Measurements from ENCODE around the gene PSMB2. TPM values are rescaled to one million over a fixed set of nuclear protein-coding genes. Genes with fewer than 3 reads are reported as not detected.
"Not testable (repeated sequence)": the region's sequence is repeated elsewhere in the genome, so short reads cannot be mapped to it uniquely, and the experiment has no call there.

Gene PSMB2
- total RNA-seq, 2 experiments from 2014 or later: 97.1 to 125 TPM

DNA sequence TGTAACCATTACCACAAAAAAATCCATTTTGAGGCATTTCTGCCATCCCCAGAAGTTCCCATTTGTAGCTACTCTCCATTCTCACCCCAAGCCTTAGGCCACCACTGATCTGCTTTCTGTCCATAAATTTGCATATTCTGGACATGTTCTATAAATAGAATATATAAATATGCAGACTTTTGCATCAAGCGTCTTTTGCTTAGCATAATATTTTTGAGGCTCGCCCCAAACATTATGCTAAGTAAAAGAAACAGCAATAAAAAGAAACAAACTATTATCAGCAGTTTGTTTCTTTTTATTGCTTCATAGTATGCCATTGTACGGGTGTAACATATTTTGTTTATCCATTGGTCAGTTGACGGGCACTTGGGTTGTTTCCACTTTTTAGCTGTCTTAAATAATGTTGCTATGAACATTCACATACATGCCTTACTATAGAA lies 60.4 kb downstream of the PSMB2 start:
- intact Hi-C loops (cut with DNase I, micrococcal nuclease): no loop called here
- CTCF ChIA-PET: interaction anchor here (0.6 to 1.5 kb wide), 4 partner anchors 9 to 181 kb away, joined by 3 to 4 read pairs (median 3); no protein-coding TSS in a partner anchor
- Mint-ChIP-seq H3K4me3 (no peak overlapping the region), H3K9me3 (ENCODE audit: low read depth) (no peaks in the 10 kb centered on the region), H3K27ac (no peak overlapping the region), H3K4me1 (peaks cover 20% of the 10 kb centered on the region), H3K27me3 (peaks cover 3% of the 10 kb centered on the region), H3K36me3 (ENCODE audit: low read depth) (no peaks in the 10 kb centered on the region)
- no peak for DNase-seq
- no peak for ATAC-seq
- POLR2A ChIA-PET: interaction anchor here (0.6 kb wide), 1 partner anchor 302 kb away, joined by 4 read pairs; the partner anchor contains the start of gene AGO1

DNA sequence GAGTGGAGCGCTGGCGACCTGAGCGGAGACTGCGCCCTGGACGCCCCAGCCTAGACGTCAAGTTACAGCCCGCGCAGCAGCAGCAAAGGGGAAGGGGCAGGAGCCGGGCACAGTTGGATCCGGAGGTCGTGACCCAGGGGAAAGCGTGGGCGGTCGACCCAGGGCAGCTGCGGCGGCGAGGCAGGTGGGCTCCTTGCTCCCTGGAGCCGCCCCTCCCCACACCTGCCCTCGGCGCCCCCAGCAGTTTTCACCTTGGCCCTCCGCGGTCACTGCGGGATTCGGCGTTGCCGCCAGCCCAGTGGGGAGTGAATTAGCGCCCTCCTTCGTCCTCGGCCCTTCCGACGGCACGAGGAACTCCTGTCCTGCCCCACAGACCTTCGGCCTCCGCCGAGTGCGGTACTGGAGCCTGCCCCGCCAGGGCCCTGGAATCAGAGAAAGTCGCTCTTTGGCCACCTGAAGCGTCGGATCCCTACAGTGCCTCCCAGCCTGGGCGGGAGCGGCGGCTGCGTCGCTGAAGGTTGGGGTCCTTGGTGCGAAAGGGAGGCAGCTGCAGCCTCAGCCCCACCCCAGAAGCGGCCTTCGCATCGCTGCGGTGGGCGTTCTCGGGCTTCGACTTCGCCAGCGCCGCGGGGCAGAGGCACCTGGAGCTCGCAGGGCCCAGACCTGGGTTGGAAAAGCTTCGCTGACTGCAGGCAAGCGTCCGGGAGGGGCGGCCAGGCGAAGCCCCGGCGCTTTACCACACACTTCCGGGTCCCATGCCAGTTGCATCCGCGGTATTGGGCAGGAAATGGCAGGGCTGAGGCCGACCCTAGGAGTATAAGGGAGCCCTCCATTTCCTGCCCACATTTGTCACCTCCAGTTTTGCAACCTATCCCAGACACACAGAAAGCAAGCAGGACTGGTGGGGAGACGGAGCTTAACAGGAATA lies 64.0 kb downstream of the PSMB2 start:
- ChIA-PET POLR2A (interaction anchor here (0.6 to 1.3 kb wide), 2 partner anchors 13 to 16 kb away, joined by 3 to 4 read pairs; no protein-coding TSS in a partner anchor), CTCF (interaction anchor here (0.6 to 1.6 kb wide), 9 partner anchors 9 to 190 kb away, joined by 4 to 11 read pairs (median 5); no protein-coding TSS in a partner anchor)
- Mint-ChIP-seq H3K9me3 (ENCODE audit: low read depth) (no peaks in the 10 kb centered on the region), H3K36me3 (ENCODE audit: low read depth) (no peaks in the 10 kb centered on the region), H3K4me1 (peaks cover 20% of the 10 kb centered on the region), H3K4me3 (peak overlapping the region; percentile 63), H3K27ac (peak overlapping the region; percentile 80), H3K27me3 (peaks cover 12% of the 10 kb centered on the region)
- DNase-seq (peak; percentile 74), ATAC-seq (peak; percentile 83)
- intact Hi-C loops (cut with DNase I, micrococcal nuclease): loop anchor here in 1 of 2 experiments (1.0 to 10.0 kb wide), 3 partner anchors 64 to 877 kb away; partner anchors contain the start of genes C1orf216, OSCP1 and PSMB2

DNA sequence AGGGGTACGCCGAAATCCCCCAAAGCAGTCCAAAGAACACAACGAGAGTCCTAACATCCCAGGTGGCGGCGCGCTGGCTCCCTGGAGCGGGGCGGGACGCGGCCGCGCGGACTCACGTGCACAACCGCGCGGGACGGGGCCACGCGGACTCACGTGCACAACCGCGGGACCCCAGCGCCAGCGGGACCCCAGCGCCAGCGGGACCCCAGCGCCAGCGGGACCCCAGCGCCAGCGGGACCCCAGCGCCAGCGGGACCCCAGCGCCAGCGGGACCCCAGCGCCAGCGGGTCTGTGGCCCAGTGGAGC lies 64.6 kb downstream of the PSMB2 start:
- Mint-ChIP-seq H3K4me1 (peaks cover 20% of the 10 kb centered on the region), H3K27me3 (peaks cover 14% of the 10 kb centered on the region), H3K4me3 (peak overlapping the region; percentile 24), H3K27ac (peak overlapping the region; percentile 15)
- ATAC-seq; DNase-seq; POLR2A ChIA-PET; H3K9me3 Mint-ChIP-seq (ENCODE audit: low read depth); H3K36me3 Mint-ChIP-seq (ENCODE audit: low read depth): not testable (repeated sequence)
- CTCF ChIA-PET: interaction anchor here (0.7 to 1.5 kb wide), 4 partner anchors 12 to 191 kb away, joined by 3 to 5 read pairs (median 4); no protein-coding TSS in a partner anchor
- intact Hi-C loops (cut with DNase I, micrococcal nuclease): loop anchor here in 1 of 2 experiments (1.0 to 10.0 kb wide), 3 partner anchors 65 to 878 kb away; partner anchors contain the start of genes C1orf216, OSCP1 and PSMB2

DNA sequence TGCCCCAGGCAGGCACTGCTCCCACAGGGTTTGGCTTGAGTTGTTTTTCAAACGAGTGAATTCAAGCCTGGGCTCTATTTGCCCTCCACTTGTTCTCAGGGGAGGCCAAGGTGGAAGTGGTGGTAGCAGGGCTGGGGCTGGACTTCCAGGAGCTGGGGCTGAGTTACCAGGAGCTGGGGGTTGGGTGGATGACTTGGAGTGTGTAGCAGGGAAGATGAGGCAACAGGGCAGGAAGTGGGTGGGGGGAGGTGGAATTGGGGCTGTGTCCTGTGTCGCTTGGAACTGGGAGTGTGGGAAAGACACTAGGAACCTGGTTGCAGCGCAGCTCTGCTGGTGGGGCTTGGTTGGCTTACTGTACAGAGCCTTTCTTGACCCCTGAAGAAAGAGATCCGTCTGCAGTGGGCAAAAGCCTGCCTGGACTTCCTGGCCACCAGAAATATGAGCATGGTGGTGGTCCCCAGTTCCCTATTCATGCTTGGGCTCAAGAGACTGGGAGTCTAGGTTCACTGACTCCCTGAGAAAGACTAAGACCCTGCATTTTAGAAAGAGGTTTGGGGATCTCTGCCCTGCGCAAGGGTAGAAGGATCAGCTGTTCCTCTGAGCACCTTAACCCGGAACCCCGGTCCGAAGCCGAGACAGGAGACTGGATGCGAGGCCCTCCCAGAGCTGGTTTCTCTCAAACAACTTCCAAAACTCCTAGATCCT lies 65.1 kb downstream of the PSMB2 start:
- intact Hi-C loops (cut with DNase I, micrococcal nuclease): loop anchor here in 1 of 2 experiments (2.0 to 10.0 kb wide), 2 partner anchors 143 to 879 kb away; partner anchors contain the start of genes C1orf216 and OSCP1
- DNase-seq (no peak), ATAC-seq (no peak)
- Mint-ChIP-seq H3K27ac (peak overlapping the region; percentile 15), H3K4me1 (peaks cover 20% of the 10 kb centered on the region), H3K4me3 (peak overlapping the region; percentile 24), H3K27me3 (peaks cover 14% of the 10 kb centered on the region), H3K36me3 (ENCODE audit: low read depth) (no peaks in the 10 kb centered on the region), H3K9me3 (ENCODE audit: low read depth) (no peaks in the 10 kb centered on the region)
- POLR2A ChIA-PET: interaction anchor here (0.6 kb wide), 1 partner anchor 39 kb away, joined by 5 read pairs; no protein-coding TSS in a partner anchor
- CTCF ChIA-PET: interaction anchor here (0.7 to 1.5 kb wide), 4 partner anchors 11 to 192 kb away, joined by 3 to 5 read pairs (median 4); no protein-coding TSS in a partner anchor

GRCh38 chr1:35575416-35575958 lies 65.8 kb downstream of the PSMB2 start:
- ATAC-seq: no peak
- POLR2A ChIA-PET: interaction anchor here (0.6 kb wide), 1 partner anchor 39 kb away, joined by 5 read pairs; no protein-coding TSS in a partner anchor
- H3K36me3 Mint-ChIP-seq (ENCODE audit: low read depth): no peaks in the 10 kb centered on the region

DNA sequence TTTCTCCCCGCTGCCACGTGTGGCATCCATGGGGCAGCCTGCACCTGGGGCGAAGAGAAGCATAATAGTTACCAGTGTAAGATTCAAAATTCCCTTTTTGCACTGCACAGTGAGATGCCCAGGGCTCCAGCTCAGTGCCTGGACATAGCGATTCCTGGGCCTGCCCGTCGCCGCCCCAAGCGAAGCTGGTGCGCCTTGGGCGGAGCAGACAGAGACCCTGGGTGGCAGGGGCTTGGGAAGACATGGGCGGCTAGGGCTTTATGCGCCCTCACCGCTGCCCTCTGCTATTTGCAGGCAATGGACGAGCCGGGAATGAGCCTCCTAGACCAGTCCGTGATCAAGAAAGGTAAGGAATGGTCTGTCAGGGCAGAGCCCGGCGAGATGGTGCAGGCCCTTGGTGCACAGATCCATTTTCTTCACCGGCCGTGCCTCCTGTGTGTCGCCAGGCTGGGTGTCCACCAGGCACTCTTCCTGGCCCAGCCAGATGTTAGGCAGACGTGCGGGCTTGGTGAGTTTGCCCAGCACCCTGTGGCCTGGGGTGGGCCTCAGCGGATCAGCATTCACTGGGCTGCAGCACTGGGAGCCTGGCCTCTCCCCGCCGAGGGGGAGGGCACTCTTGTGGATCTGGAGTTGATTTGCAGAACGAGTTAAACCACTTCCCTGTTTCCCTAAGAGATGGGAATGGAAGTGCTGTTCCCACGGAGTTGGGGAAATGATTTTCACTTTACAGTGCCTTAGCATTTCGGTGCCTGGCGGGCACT lies 66.5 kb downstream of the PSMB2 start:
- H3K27me3 Mint-ChIP-seq: peaks cover 14% of the 10 kb centered on the region
- DNase-seq: no peak

More at GRCh38 chr1:35575416-35575958, 65.8 kb downstream of the PSMB2 start:
- Mint-ChIP-seq H3K27ac (no peak overlapping the region), H3K4me3 (no peak overlapping the region), H3K27me3 (peaks cover 14% of the 10 kb centered on the region), H3K9me3 (ENCODE audit: low read depth) (no peaks in the 10 kb centered on the region), H3K4me1 (peaks cover 20% of the 10 kb centered on the region)
- intact Hi-C loops (cut with DNase I, micrococcal nuclease): loop anchor here in 1 of 2 experiments (10.0 kb wide), 1 partner anchor 879 kb away; the partner anchor contains the start of gene OSCP1
- CTCF ChIA-PET: interaction anchor here (1.1 to 1.3 kb wide), 2 partner anchors 11 to 87 kb away, joined by 3 to 5 read pairs; no protein-coding TSS in a partner anchor
- DNase-seq: no peak

GRCh38 chr1:35574125-35574654 lies 67.1 kb downstream of the PSMB2 start:
- H3K9me3 Mint-ChIP-seq (ENCODE audit: low read depth): no peaks in the 10 kb centered on the region
- peaks cover 20% of the 10 kb centered on the region for H3K4me1 Mint-ChIP-seq
- no peak overlapping the region for H3K4me3 Mint-ChIP-seq
- ChIA-PET POLR2A (no interaction called here), CTCF (interaction anchor here (1.6 kb wide), 1 partner anchor 152 kb away, joined by 4 read pairs; no protein-coding TSS in a partner anchor)
- intact Hi-C loops (cut with DNase I, micrococcal nuclease): loop anchor here in 1 of 2 experiments (10.0 kb wide), 1 partner anchor 881 kb away; the partner anchor contains the start of gene OSCP1
- H3K27me3 Mint-ChIP-seq: peaks cover 14% of the 10 kb centered on the region
- ATAC-seq (no peak), DNase-seq (no peak)
- H3K36me3 Mint-ChIP-seq (ENCODE audit: low read depth): no peaks in the 10 kb centered on the region
- no peak overlapping the region for H3K27ac Mint-ChIP-seq

More for the DNA sequence above, 66.5 kb downstream of the PSMB2 start:
- Mint-ChIP-seq H3K4me3 (no peak overlapping the region), H3K4me1 (peaks cover 20% of the 10 kb centered on the region), H3K9me3 (ENCODE audit: low read depth) (no peaks in the 10 kb centered on the region), H3K36me3 (ENCODE audit: low read depth) (no peaks in the 10 kb centered on the region), H3K27ac (no peak overlapping the region)
- intact Hi-C loops (cut with DNase I, micrococcal nuclease): loop anchor here in 1 of 2 experiments (10.0 kb wide), 1 partner anchor 880 kb away; the partner anchor contains the start of gene OSCP1
- ATAC-seq: no peak
- ChIA-PET CTCF (interaction anchor here (1.3 kb wide), 1 partner anchor 87 kb away, joined by 3 read pairs; no protein-coding TSS in a partner anchor), POLR2A (no interaction called here)

- POLR2A ChIA-PET: interaction anchor here (1.6 kb wide), 1 partner anchor 9 kb away, joined by 6 read pairs; no protein-coding TSS in a partner anchor
These were observed 67.9 kb downstream of the PSMB2 start, which contains the start of gene TFAP2E for GRCh38 chr1:35573198-35574124. TFAP2E (plus strand) TSS chr1:35573314; CDS start chr1:35573578, 264 bp downstream.

GRCh38 chr1:35572296-35572695 lies 69.0 kb downstream of the PSMB2 start:
- ChIA-PET POLR2A (interaction anchor here (1.6 kb wide), 1 partner anchor 8 kb away, joined by 6 read pairs; no protein-coding TSS in a partner anchor), CTCF (interaction anchor here (0.6 to 2.1 kb wide), 7 partner anchors 8 to 197 kb away, joined by 3 to 13 read pairs (median 3); no protein-coding TSS in a partner anchor)
- no peak overlapping the region for H3K27ac Mint-ChIP-seq
- peaks cover 10% of the 10 kb centered on the region for H3K4me1 Mint-ChIP-seq
- no peaks in the 10 kb centered on the region for H3K9me3 Mint-ChIP-seq (ENCODE audit: low read depth)
- DNase-seq (no peak), ATAC-seq (no peak)
- intact Hi-C loops (cut with DNase I, micrococcal nuclease): loop anchor here in 1 of 2 experiments (10.0 kb wide), 1 partner anchor 883 kb away; the partner anchor contains the start of gene OSCP1
- no peaks in the 10 kb centered on the region for H3K36me3 Mint-ChIP-seq (ENCODE audit: low read depth)
- H3K27me3 Mint-ChIP-seq: peaks cover 14% of the 10 kb centered on the region
- no peak overlapping the region for H3K4me3 Mint-ChIP-seq

More at GRCh38 chr1:35573198-35574124, 67.9 kb downstream of the PSMB2 start, which contains the start of gene TFAP2E:
- CTCF ChIA-PET: interaction anchor here (0.6 to 2.1 kb wide), 8 partner anchors 9 to 372 kb away, joined by 3 to 13 read pairs (median 4); no protein-coding TSS in a partner anchor
- H3K9me3 Mint-ChIP-seq (ENCODE audit: low read depth): no peaks in the 10 kb centered on the region
- H3K27ac Mint-ChIP-seq: no peak within 1 kb of the TSS
- H3K36me3 Mint-ChIP-seq (ENCODE audit: low read depth): no peaks in the 10 kb centered on the region
- DNase-seq (no peak), ATAC-seq (no peak)
- H3K27me3 Mint-ChIP-seq: peaks cover 14% of the 10 kb centered on the region
- H3K4me3 Mint-ChIP-seq: no peak within 1 kb of the TSS
- peaks cover 22% of the 10 kb centered on the region for H3K4me1 Mint-ChIP-seq
- intact Hi-C loops (cut with DNase I, micrococcal nuclease): loop anchor here in 1 of 2 experiments (10.0 kb wide), 1 partner anchor 881 kb away; the partner anchor contains the start of gene OSCP1

Measured in activated CD4-positive, alpha-beta T cell treated with anti-CD3 and anti-CD28 coated beads for 36 hours (primary cell).